Hindlimb muscle (tissue), 1 donor: ENCODE data around the gene B3GNT3. TPM values are rescaled to one million over a fixed set of nuclear protein-coding genes. Genes with fewer than 3 reads are reported as not detected.

Experiments
- DNase-seq: peaks from one replicate; pipeline ENCODE4 v3.0.0-alpha.2; 2013
- polyA plus RNA-seq: library from polyadenylated mRNA; unstranded; fragments of 120-200 nt; gene quantifications from one replicate; pipeline ENCODE4 v1.2.1, GENCODE V29; 2013; ENCODE audit not compliant: insufficient read length

Gene B3GNT3
- polyA plus RNA-seq, 1 donor: 0.14 TPM

- DNase-seq: no peak
Measured at GRCh38 chr19:17861542-17862402, 66.8 kb downstream of the B3GNT3 start.

- DNase-seq: no peak
Measured at GRCh38 chr19:17862711-17863519, 68.0 kb downstream of the B3GNT3 start.

Other genes starting within 250 kb of the B3GNT3 start
- gene COLGALT1, start 239.5 kb upstream of the B3GNT3 start, polyA plus RNA-seq: 82.0 TPM
- 0.10 TPM for gene UNC13A, start 106.8 kb upstream of the B3GNT3 start, polyA plus RNA-seq
- gene MAP1S, start 75.7 kb upstream of the B3GNT3 start, polyA plus RNA-seq: 43.6 TPM
- gene FCHO1, start 43.7 kb upstream of the B3GNT3 start, polyA plus RNA-seq: 1.2 TPM
- not detected for gene INSL3, start 26.4 kb downstream of the B3GNT3 start, polyA plus RNA-seq
- 3.7 TPM for gene JAK3, start 52.8 kb downstream of the B3GNT3 start, polyA plus RNA-seq
- gene RPL18A, start 64.8 kb downstream of the B3GNT3 start, polyA plus RNA-seq: 2,715 TPM
- gene SLC5A5, start 76.8 kb downstream of the B3GNT3 start, polyA plus RNA-seq: 0.05 TPM
- gene CCDC124, start 137.9 kb downstream of the B3GNT3 start, polyA plus RNA-seq: 72.0 TPM
- gene KCNN1, start 172.0 kb downstream of the B3GNT3 start, polyA plus RNA-seq: 0.63 TPM
- gene ARRDC2, start 213.0 kb downstream of the B3GNT3 start, polyA plus RNA-seq: 4.5 TPM